CD4-positive, alpha-beta T cell treated with Interleukin-12 subunit alpha and Interleukin-12 subunit beta, for 1 hour (primary cell): ENCODE data around the gene RHCG.

Experiments used
- DNase-seq: peaks from one replicate; pipeline ENCODE4 v3.0.0-alpha.2; 2020

RHCG gene

DNA sequence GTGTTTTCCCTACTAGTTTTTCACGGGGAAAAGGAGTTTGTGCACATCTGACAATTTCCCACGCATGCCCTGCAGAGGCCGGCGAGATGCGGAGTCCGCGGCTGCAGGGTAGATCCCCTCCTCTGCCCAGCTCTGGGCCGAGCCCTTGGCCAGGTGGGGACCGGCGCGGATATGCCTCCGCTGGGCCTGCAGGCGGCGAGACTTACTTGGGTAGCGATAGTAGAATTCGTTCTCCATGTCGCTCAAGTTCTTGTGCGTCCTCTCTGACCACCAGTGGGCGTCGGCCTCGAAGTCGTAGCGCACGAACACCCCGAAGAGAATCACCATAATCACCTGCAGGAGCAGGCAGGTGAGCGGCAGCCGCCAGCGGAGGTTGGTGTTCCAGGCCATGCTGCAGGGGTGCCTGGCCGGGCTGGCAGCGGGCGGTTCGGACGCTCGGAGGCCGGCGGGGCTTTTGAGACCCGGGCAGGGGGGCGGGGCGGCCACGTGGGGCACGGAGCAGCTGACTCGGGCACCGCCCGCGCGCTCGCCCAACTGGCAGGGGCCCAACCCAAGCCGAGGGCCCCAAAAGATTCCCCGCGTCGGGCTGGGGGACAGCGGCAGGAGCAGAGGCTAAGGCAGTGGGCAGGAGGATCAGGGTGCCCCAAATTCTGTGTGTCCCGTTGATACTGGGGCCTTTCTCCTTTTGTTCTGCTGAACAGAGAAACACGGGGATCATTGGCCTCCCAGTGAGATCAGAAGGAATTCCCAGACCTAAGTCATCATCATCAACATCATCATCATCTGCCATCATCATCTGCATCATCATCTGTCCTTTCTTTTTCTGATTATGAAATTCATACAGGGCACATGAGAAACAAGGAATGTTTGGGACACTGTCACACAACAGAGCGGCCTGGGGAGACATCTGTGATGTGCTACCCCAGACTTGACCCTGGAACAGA lies at the start of gene RHCG:
RHCG (minus strand) TSS at position 429 of the 944 bp plus-strand sequence; CDS start at position 390, 39 bp downstream.
- no peak for DNase-seq

DNA sequence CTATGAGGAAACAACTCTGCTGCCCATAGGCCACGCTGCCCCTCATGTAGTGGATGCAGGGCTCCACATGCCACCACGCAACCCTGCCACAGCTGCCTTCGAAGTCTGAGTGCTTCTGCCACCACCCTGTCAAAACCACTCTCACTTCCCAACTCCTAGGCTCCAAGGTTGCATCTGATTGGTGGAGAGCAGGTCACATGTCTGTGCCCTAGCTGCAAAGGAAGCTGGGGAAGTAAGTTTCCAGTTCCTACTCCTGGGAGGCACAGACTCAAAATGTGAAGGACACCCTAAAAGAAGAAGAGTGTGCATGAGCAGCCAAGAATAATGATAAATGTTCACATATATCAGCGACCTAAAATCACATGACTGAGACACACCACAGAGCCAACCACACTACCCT lies 47.0 kb upstream of the RHCG start:
- no peak for DNase-seq

DNA sequence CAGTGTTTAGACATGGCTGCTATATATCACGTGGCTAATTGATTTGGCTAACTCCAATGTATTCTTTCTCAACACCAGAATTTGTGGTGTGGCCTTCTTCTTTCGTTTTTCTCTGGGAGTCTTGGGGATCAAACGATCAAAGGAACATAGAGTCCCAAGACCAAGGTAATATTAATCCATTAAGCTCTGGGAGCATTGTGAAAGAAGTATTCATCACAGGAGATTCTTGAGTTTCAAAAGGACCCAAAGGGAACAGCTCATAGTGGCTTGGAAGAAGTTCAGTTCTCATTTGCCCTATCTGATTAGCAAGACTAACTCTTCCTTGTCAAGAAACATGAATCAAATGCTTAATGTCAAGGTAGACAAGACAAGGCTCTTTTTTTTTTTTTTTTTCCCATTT lies 46.0 kb upstream of the RHCG start:
- no peak for DNase-seq

DNA sequence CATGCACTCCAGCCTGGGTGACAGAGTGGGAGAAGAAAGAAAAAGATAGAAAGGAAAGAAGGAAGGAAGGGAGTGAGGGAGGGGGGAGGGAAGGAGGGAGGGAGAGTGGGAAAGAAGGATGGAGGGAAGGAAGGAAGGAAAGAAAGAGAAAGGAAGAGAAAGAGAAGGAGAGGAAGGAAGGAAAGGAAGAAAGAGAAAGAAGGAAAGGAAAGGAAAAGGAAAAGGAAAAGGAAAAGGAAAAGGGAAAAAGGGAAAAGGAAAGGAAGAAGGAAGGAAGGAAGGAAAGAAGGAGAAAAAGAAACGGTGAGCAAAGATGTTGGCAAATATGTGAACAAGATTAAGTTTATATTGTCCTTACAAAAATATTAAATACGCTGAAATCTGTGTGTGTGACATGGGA lies 42.6 kb upstream of the RHCG start:
- no peak for DNase-seq

DNA sequence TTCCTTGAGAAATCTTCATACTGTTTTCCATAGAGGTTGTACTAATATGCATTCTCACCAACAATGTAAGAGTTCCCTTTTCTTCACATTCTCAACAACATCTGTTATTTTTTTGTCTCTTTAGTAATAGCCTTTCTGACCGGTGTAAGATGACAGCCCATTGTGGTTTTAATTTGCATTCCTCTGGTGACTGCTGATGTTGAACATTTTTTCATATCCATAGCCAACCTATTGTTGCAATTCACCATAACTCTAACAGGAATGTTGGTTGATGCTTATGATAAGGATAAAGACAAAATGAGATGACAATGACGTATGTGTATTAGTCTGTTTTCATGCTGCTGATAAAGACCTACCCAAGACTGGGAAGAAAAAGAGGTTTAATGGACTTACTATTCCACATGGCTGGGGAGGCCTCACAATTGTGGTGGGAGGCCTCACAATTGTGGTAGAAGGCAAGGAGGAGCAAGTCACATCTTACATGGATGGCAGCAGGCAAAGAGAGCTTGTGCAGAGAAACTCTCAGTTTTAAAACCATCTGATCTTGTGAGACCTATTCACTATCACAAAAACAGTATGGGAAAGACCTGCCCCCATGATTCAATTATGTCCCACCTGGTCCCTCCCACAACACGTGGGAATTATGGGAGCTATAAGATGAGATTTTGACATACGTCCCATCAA lies 37.6 kb upstream of the RHCG start:
- DNase-seq: no peak

DNA sequence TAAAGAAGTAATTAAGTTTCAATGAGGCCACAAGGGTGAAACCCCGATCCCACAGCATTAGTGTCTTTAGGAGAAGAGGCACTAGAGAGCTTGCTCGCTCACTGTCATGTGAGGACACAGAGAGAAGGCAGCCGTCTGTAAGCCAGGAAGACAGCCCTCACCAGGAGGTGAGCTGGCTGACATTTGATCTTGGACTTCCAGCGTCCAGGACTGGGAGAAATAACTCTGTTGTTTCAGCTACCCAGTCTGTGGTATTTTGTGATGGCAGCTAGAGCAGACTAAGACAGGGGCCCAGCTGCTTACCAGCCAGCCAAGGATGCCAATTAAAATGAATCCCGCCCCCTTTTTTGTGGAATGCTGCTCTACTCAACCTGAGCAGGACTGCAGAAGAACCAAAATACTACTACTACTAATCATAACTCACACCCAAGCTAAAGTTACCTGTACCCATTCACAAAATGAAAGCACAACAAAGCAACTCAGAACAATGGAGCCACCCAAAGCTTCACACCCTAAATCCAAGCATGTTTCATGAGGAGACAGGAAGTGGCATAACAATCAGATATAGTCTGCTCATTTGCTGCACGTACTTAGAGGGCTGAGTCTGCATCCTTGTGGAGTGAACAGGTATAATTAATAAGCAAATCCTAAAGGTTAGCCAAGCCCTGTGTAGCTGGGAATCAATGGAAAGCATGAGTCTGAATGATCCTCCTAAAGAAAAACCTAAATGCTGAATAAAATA lies 35.6 kb upstream of the RHCG start:
- no peak for DNase-seq

DNA sequence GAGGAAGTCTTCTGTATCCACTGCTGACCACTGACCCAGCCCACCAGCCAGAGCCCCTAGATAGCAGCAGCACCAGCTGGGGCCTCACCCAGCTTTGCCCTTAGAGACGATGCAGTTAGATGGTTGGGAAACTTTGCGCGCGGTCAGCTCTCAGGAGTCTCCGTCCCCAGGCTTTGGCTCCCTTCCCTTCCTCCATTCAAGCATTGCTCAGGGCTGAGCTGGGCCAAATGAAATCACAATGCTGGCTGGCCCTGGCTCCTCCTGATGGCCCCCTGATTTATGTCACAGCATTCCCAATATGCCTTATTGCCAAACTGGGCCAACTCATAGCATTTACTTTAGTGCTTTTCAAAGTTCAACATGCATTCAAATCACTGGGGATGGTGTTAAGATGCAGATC lies 34.6 kb upstream of the RHCG start:
- no peak for DNase-seq

DNA sequence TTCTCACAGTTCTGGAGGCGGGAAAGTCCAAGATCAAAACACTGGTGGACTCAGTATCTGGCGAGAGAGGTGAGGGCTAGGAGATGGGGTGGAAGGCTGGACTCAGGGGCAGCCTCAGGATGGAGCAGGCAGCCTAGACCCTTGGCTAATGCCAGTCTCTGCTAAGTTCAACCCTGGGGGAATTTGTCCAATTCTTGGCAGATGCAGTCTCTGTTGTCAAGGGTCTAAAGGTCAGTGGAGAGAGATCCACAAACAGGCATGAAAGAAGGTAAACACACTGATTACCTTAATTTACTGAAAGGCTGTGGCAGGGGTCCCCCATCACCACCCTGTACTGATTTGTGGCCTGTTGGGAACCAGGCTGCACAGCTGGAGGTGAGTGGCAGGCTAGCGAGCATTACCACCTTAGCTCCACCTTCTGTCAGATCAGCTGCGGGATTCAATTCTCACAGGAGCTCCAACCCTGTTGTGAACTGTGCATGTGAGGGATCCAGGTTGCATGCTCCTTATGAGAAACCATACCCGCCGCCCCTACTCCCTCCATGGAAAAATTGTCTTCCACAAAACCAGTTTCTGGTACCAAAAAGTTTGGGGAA lies 32.5 kb upstream of the RHCG start:
- no peak for DNase-seq

DNA sequence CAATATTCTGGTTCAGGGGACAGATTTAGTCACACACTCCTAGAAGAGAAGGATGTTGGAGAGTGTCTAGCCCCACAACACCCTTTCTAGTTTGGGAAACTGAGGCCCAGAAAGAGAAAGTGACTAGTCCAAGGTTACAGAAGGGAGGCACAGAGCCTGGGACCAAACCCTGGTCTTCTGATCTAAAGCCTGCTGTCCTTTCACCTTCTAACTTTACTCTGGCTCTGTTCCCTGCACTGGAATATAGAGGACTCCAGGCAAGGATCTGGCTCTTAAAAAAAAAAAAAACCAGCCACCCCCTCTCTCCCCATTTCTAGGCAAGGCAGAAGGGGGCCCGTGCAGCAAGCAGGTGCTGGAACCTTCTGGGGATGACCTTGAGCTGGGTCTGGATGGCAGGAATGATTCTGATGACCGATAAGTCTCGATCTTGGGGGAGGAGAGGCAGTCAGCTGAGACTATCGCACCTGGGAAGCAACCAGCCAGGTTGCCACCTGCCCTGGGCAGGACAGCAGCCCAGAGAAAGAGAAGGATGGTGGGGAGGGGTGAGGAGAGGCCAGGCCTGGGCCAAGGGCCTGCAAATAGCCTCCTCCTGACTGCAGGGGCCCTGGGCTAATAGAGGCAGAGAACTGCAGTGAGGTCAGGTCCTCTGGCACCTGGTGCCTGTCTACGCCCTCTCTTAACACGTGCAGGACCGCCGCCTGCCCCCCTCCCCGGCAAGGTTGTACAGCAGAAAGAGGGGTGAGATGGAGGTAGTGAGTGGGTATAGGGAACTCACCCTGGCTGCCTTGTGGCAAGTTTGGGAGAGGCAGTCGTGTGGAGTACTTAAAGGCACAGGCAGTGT lies 30.4 kb upstream of the RHCG start:
- DNase-seq: no peak

DNA sequence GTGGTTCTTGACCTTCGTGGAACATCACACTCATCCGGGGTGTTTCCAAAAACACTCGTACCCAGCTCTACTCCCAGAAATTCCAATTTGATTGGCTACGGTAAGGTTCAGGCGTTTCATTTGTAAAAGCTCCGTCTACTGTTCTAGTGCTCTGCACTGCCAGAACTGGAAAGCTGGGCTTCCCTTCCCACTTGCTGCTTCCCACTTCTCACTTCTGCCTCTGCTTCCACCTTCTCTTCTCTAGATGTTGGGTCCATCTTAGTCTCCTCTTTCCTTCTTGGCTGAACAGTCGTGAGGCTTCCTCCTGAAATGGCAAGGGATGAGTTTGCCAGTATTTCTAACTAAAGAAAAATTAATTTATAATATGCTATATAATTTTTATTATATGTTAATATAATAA lies 29.8 kb upstream of the RHCG start:
- no peak for DNase-seq

DNA sequence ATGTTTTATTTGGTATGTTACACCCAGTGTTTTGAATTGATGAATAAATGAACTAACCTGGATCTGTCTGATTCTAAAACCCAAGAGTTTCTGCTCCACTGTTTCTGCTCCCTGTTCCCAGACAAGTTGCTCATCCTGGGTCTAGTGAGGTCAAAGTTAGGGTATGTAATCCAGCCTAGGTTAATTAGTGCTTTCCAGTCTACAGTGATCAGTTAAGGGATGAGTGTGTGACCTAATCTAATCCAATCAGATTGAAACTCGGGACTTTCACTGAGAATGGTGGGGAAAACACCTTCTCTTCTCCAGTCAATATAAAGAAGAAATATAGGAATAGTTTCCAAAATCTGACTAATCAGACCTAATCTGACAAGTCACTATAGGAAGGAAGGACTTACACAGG lies 27.8 kb upstream of the RHCG start:
- no peak for DNase-seq

DNA sequence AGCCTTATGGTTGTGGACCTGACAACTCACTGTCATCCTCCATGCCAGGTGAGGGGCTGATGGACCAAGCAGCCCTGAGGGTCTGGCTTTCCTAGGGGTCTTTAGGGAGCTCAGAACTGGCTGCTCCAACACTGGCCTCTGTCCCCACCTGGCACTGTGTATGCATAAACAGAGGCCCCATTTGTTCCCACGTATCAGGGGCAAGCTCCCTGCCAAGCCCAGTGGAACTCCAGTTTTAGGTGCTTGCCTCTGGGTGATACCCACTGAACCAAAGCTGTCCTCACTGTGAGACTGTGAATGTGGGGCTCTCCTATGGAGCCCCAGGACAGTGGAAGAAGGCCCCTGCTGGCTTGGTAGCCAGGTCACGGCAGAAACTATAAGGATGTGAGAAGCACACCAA lies 26.7 kb upstream of the RHCG start:
- no peak for DNase-seq

DNA sequence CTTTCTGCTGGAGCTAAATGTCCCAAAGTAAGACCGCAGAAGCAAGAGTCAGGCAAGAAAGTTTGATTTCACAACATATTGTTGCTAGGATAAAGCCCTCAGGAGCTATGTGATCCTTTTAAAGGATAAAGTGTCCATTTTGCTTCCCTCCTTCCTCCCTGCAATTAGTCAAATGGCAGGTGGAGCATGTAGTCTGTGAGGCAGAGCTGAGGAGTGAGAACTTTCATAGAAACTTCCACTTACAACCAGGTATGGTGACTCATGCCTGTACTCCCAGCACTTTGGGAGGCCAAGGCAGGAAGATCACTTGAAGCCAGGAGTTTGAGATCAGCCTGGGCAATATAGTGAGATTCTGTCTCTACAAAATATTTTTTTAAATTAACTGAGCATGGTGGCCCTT lies 25.2 kb upstream of the RHCG start:
- no peak for DNase-seq

DNA sequence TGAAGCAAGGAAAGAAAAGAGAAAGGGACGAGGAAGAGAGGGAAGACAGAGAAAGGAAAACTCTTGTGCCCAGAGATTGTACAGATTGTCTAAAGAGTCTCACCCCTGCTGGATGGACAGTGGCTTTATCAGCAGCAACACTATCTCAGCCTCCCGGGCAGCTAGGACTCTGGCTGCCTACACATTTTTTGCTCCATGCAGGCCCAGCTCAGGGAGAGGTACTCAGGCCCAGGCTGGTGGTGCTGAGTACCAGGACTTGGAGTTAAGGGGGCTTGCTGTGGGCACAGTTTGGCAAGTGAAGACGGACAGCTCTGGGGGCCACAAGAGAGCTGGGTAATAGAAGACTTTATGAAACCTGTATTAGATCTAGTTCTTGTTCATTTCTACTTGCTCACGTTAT lies 19.1 kb upstream of the RHCG start:
- DNase-seq: no peak

DNA sequence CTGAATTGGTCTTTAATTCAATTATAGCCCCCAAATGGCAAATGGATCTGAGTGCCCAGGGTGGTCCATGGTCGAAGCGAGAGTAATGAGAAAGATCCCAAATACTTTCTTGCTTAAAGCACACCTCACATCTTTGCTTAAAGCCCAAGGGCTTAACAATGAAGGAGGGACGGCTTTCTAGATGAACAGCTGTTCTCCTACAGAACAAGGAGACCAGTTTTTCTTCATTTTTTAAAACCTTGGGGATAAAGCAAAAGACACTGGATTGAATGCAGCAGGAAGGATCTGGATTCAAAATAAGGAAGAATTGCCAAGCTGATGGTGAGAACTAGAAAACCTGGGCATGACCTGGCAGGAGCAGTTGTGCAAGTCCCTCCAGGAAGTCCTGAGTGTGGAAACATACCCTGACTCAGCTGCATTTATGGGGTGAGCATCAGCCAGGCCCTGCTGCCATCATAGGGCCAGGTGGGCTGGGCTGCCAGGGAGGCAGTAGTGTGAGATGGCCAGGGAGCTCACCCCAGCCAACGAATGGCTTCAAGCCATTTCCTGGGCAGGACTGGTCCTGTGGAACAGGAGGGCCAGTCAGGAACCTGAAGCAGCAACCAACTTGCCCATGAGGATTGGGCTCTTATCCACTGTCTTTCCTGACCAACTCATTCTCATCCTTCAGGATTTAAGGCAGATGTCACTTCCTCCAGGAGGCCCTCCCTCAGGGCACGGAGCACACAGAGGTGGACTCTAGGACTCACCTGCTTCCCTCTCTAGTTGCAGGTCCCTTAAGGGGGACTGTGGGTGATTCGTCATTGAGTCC lies 18.4 kb upstream of the RHCG start:
- no peak for DNase-seq

DNA sequence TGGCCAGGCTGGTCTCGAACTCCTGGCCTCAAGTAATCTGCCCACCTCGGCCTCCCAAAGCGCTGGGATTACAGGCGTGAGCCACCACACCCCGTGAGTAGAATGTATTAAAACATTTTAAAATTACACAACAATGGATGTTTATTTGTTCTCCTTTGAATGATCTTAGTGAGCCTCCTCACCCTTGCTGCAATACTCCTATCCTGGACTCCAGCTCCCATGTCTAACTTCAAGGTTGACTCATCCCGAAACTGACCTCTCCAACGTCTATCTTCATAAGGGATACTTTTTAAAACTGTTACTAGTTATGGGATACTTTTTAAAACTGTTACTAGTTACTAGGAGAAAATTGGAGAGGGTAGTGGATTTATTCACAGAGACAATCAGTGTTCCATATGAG lies 17.8 kb upstream of the RHCG start:
- no peak for DNase-seq

DNA sequence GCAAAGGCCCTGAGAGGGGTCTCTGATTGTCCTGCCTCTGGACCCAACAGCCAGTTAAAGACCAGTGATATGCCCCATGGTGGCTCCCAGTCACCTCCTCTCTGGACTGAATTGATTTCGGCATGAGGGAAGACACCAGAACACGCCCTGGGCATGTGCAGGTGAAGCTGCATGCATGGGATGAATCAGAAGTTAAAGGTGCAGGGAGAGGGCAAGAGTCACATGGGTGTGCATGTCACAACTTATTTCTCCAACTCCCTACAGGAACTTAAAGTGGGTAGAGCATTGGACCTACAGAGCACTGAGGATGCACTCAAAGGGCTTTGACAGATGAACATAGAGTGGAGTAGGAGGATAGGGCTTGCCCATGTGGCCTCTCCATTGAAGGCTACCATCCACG lies 16.9 kb upstream of the RHCG start:
- no peak for DNase-seq

DNA sequence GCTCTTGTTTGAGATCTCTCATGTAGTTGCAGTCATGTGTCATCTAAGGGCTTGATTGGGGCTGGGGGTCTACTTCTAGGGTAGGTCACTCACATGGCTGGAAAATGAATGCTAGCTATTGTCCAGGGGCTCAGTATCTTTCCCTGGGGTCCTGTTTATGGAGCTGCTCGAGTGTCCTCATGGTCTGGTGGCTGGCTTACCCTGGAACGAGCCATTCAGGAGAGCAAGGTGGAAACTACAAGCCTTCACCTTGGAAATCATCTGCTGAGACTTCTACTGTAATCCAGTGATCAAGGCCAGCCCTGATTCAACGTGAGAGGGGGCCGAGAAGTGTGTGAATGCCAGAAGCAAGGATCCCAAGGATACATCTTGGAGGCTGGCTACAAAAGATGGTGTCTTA lies 16.2 kb upstream of the RHCG start:
- DNase-seq: no peak

DNA sequence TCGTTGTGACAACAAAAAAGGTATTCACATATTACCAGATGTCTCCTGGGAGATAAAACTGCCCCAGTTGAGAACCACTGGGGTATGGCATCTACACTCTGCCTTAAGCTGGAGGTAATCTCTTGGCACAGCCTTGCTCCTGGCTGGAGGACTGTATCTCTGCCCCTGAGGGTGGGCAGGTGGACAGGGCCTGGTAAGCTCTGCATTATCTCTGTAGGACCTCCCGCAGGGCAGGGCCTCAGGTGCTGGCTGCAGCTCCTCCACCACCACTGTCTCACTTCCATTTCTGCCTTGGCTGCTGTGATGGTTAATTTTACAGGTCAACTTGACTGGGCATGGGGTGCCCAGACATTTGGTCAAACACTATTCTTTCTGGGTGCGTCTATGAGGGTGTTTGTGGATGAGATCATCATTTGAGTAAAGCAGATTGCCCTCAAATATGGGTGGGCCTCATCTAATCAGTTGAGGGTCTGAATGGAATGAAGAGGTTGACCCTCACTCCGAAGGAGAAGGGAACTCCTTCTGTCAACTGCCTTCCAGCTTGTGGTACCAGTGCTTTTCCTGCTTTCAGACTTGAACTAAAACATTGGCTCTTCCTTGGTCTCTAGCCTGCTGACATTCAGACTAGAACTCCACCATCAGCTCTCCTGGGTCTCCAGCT lies 9.8 kb upstream of the RHCG start:
- DNase-seq: no peak

DNA sequence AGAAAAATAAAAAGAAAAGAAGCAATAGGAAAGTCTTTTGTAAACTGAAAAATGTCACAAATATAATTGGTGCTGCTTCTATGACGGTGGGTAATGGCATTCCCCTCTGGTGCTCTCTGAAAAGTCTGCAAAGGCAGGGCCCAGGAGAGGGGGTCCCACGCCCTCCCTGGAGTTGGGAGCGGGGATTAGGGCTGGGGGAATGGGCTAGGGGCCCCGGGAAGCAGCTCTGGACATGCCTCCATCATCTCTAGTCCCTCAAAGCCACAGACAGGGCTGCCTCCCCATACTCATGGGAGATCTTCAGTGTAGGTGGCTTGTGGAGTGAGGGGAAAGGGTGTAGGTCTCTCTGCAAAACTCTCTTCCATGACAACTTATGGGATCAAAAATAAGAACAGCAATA lies 7.8 kb upstream of the RHCG start:
- no peak for DNase-seq
